Activated naive CD8-positive, alpha-beta T cell treated with anti-CD3 and anti-CD28 coated beads, Interleukin-2, amount 50 U/mL, for 16 hours (primary cell): Measurements from ENCODE around the gene CHRNB4.

ENCODE experiments used
- DNase-seq: peaks from one replicate; pipeline ENCODE4 v3.0.0-alpha.2; 2020; ENCODE audit warnings: low read depth, low spot score

Gene CHRNB4

DNA sequence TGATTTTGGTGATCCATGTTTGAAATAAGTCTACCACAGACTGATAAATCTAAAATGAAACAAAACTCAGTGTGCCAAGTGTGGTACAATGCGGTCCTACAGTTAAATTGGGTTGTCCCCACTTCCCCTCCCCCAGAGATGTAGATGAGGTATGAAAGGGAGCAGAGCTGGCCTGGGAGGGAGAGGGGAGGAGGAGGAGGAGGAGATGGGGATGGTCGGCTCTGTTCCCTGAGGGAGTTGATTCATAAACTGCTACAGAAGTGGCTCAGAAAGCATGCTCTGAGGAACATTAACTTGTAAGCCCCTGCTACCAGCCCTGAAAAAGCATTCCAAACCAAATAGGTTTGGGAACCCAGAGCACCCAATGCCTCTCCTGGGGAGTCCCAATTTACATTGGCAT lies 28.0 kb upstream of the CHRNB4 start:
- no peak for DNase-seq

- DNase-seq: no peak
These were observed 26.7 kb upstream of the CHRNB4 start for GRCh38 chr15:78667578-78668236.

- DNase-seq: no peak
These were observed 25.0 kb upstream of the CHRNB4 start for GRCh38 chr15:78666010-78666409.

GRCh38 chr15:78663703-78664102 lies 22.7 kb upstream of the CHRNB4 start:
- no peak for DNase-seq

GRCh38 chr15:78662028-78662427 lies 21.0 kb upstream of the CHRNB4 start:
- DNase-seq: no peak

GRCh38 chr15:78661001-78661400 lies 20.0 kb upstream of the CHRNB4 start:
- no peak for DNase-seq

- DNase-seq: no peak
These were observed 19.6 kb upstream of the CHRNB4 start for GRCh38 chr15:78660584-78660983.

GRCh38 chr15:78658823-78659222 lies 17.8 kb upstream of the CHRNB4 start:
- DNase-seq: no peak

GRCh38 chr15:78654272-78654671 lies 13.3 kb upstream of the CHRNB4 start:
- DNase-seq: no peak

DNA sequence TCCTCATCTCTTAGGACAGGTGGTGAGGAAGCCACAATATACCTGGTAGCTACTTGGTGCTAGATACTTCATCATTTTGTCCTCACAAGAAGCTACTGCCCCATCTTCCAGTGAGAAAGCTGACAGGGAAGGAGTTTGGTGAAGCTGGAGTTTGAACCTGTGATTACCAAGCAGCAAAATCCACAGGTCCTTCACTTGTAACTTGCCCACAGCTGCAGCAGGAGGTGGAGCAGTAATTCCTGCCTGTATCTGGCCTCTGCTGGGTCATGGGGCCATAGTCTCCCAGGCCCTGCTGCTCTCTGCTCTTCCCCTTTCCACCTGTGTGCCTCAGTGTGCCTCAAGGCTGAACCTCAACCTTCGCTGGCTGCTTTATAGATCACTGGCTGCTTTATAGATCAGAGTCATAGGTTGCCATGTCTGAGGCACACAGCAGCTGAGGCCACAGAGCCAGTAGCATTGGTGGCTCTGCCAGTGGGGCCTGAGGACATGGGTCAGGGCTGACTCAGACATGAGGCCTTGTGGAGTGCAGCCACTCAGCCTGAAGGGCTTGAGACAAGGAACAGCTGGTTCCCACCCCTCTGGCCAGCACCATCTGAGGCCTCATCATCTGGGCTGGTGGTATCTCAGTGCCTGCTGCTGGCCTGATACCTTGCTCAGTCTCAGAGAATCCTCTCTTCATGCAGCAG lies 11.1 kb upstream of the CHRNB4 start:
- no peak for DNase-seq

DNA sequence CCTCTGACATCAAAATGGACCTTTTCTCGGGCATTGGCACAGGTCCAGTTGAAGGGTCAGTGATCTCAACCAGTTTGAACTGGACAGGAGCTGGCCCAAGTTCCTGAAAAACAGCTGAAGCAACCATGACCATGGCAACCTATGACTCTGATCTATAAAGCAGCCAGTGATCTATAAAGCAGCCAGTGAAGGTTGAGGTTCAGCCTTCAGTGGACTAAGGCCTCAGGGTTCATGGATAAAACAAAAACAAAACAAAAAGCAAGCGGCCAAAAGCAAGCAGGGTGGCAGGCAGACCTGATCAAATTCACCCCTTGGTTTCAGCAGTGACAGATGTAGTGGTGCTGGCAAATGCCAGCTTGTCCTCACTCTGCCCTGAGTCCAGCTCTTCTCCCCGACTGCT lies 10.0 kb upstream of the CHRNB4 start:
- DNase-seq: no peak

- DNase-seq: no peak
These were observed 9.0 kb upstream of the CHRNB4 start for GRCh38 chr15:78650022-78650421.

GRCh38 chr15:78645009-78645408 lies 4.0 kb upstream of the CHRNB4 start:
- DNase-seq: no peak

DNA sequence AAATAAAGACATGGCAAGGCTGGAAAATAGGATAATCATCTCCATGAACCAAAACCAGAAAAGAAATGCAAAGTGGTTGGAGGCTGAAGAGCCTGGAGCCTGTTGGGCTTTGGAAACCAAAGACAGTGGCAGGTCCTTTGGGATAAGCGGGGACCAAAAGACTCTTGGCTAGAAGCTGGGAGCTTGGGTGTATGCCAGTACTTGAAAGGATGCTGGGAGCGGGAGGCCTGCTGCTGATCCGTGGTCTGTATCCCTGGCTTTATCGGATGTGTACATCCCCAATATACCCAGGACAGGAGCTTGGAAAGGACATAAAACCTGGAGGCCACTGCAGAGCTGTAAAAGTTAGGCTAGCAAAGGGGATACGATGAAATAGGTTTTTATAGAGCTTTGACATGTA lies 1.3 kb upstream of the CHRNB4 start:
- no peak for DNase-seq

DNA sequence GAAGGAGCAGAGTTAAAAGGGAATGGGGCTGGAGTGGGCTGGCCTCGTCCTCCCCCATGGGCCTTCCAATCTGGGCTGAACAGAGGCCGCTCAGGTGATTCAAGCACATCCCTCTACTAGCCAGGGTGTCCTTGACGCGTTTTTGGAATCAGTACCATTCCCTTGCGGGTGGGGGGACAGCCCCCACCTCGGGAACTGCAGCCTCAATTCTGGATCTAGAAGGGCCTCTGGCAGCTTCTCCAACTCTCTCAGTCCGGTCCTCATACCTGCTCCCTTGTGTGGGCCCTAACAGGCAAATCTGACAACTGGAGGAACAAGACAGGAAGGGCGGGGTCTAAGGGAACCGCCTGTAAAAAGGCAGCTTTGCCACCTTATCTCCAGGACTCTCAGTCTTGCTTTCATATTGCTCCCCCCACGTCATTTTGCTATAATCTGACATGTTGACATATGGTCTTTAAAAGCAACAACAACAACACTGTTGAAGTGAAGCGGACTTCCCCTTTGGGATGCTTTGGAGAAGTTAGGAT lies 802 bp upstream of the CHRNB4 start:
- no peak for DNase-seq

DNA sequence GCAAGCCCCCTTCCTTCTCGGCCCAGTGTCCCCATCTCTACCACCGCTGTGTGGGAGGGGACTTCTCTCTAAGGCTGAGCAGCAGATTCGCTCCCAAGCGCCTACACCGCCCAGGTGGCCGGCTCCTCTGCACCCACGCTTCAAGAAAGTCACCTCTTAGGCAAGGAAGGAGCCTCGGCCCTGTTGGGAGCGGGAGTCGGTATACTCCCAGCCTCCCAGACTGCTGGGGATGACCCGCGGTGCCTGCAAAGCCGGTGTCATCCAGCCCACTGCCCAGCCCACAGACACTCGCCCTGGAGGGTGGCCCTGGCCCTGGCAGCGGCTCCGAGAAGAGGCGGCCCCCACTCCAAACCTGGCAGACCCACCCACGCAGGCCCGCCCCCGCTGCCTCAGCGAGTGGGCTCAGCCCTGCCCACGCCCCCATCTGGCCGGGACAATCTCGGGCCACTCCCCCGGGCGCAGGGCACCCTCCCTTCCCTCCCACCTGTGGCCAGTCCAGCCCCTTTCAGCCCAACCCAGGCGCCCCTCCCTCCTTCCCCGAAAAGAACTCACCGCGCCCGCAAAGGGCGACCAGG lies 396 bp downstream of the CHRNB4 start:
- DNase-seq: no peak

GRCh38 chr15:78638658-78639314 lies 2.2 kb downstream of the CHRNB4 start:
- peak; percentile 21 for DNase-seq

GRCh38 chr15:78637776-78638435 lies 3.1 kb downstream of the CHRNB4 start:
- DNase-seq: no peak

GRCh38 chr15:78636378-78636859 lies 4.6 kb downstream of the CHRNB4 start:
- DNase-seq: no peak

- no peak for DNase-seq
These were observed 5.7 kb downstream of the CHRNB4 start for GRCh38 chr15:78635346-78635745.

DNA sequence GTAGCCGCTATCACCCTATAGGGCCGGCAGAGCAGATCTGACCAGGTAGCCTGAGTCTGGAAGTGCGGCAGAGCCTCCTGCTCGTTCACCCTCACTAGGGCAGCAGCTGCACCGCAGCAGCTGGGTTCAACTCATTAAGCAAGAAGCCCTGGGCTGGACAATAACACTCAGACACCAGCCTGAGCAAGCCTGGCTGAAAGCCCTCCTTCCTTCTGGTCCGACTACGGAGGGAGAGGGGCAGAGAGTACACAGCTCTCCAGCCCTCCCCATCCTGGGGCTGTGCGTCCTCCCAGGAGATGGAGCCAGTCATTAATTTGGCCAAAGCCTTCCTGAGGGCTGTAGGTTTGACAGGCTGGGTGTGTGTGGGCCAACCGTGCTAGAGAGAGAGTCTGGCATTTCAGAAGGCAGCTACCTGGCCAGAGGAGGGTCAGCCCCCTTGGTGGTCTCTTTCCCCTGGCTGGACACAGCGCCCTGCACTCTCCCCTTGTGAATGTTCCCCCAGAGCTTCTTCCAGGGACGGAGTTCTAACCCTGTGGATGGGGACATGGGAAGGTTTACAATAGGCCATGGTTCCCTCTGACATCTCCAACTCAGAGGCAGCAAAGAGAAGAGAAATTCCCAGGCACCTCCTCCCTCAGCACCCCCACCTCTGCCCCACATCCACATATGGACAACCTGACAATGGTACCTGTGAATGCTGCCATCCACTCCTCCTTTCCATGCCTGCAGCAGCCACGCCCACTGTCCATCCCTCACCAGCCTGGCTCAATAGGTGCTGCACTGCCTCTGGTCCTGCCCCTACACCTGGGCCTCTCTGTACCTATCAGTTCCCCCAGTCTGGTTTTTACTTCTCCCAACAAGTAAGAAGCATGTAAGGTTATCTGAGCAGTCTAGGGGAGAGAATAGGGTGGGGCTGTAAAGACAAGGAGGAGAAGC lies 6.5 kb downstream of the CHRNB4 start:
- no peak for DNase-seq
